HepG2 (cell line): ENCODE data around the gene ATXN7L2. TPM values are rescaled to one million over a fixed set of nuclear protein-coding genes. Genes with fewer than 3 reads are reported as not detected.

Experiments
- ASH2L ChIP-seq: fragments of 300-600, 200-600 bp; sonication (generic); IDR thresholded peaks from 2 replicates; pipeline ENCODE4 v1.7.0; 2017; ENCODE audit warnings: low read depth, mild to moderate bottlenecking, moderate library complexity, mixed read lengths, low read length; ENCODE audit not compliant: insufficient read length
- ATRX ChIP-seq: sonication (generic); formaldehyde crosslinking; IDR thresholded peaks from 2 replicates; pipeline ENCODE4 v1.4.0; 2020; ENCODE audit warnings: missing genetic modification reagents, borderline replicate concordance
- BCL3 ChIP-seq: sonication (generic); formaldehyde crosslinking; IDR thresholded peaks from 2 replicates; pipeline ENCODE4 v1.5.1; 2020; ENCODE audit warnings: mild to moderate bottlenecking, missing genetic modification reagents, moderate library complexity
- BHLHE40 ChIP-seq: IDR thresholded peaks from 2 replicates; pipeline ENCODE4 v1.6.1; 2011; ENCODE audit warnings: low read length, improper control_type of control experiment
- CAMTA2 ChIP-seq: sonication (generic); formaldehyde crosslinking; IDR thresholded peaks from 2 replicates; pipeline ENCODE4 v1.4.0; 2020; ENCODE audit warnings: mild to moderate bottlenecking, missing genetic modification reagents, borderline replicate concordance
- ELF4 ChIP-seq: sonication (generic); formaldehyde crosslinking; IDR thresholded peaks from 2 replicates; pipeline ENCODE4 v1.5.0; 2020; ENCODE audit warnings: missing genetic modification reagents, mild to moderate bottlenecking, moderate library complexity, borderline replicate concordance
- GATAD2A ChIP-seq: IDR thresholded peaks from 2 replicates; pipeline ENCODE4 v1.6.1; 2016
- HIC2 ChIP-seq: sonication (generic); formaldehyde crosslinking; IDR thresholded peaks from 2 replicates; pipeline ENCODE4 v1.9.0; 2022; ENCODE audit warnings: low read depth, missing genetic modification reagents
- HNRNPUL1 ChIP-seq: fragments of 200-400 bp; formaldehyde crosslinking; IDR thresholded peaks from 2 replicates; pipeline ENCODE4 v1.6.1; 2017; ENCODE audit warnings: low read depth, mild to moderate bottlenecking, low read length, moderate library complexity
- KAT2B ChIP-seq: fragments of 150-350 bp; IDR thresholded peaks from 2 replicates; pipeline ENCODE4 v1.6.1; 2014; ENCODE audit warnings: low read depth, low read length, borderline replicate concordance
- NFIC ChIP-seq: IDR thresholded peaks from 2 replicates; pipeline ENCODE4 v1.6.1; 2012; ENCODE audit warnings: mild to moderate bottlenecking, low read length, inconsistent platforms
- REST ChIP-seq, 2 experiments: IDR thresholded peaks; 2 replicates each; pipeline ENCODE4 v1.6.1; 2011 to 2012; ENCODE audit warnings: low read length in 2 of 2, borderline replicate concordance in 1 of 2, low read depth in 1 of 2, mild to moderate bottlenecking in 1 of 2, moderate library complexity in 1 of 2
- TFDP1 ChIP-seq: IDR thresholded peaks from 2 replicates; pipeline ENCODE4 v1.6.1; 2016; ENCODE audit warnings: missing compliant biosample characterization, missing genetic modification reagents, borderline replicate concordance
- TFE3 ChIP-seq: IDR thresholded peaks from 2 replicates; pipeline ENCODE4 v1.6.1; 2016
- U2AF1 ChIP-seq: fragments of 200-400 bp; formaldehyde crosslinking; optimal IDR thresholded peaks from 2 replicates; pipeline ENCODE3; 2017; ENCODE audit warnings: mild to moderate bottlenecking, low read depth, low read length
- ZBTB7A ChIP-seq: sonication (generic); formaldehyde crosslinking; IDR thresholded peaks from 2 replicates; pipeline ENCODE4 v1.8.0; 2022; ENCODE audit warnings: mild to moderate bottlenecking, missing genetic modification reagents
- ZNF564 ChIP-seq: sonication (generic); formaldehyde crosslinking; IDR thresholded peaks from 2 replicates; pipeline ENCODE4 v1.8.1; 2023; ENCODE audit warnings: mild to moderate bottlenecking, missing genetic modification reagents
- ZNF670 ChIP-seq: sonication (generic); formaldehyde crosslinking; IDR thresholded peaks from 2 replicates; pipeline ENCODE4 v1.8.0; 2022; ENCODE audit warnings: mild to moderate bottlenecking, missing genetic modification reagents, borderline replicate concordance
- ZNF772 ChIP-seq: sonication (generic); formaldehyde crosslinking; IDR thresholded peaks from 2 replicates; pipeline ENCODE4 v1.5.0; 2020; ENCODE audit warnings: mild to moderate bottlenecking, missing genetic modification reagents
- polyA plus RNA-seq, 8 experiments: library from polyadenylated mRNA; depleted of rRNA in 3 of 8; stranded (reverse) in 7 of 8; unstranded in 1 of 8; fragments of >200 nt; fragmentation: Illumina TruSeq in 4 of 8; extraction: Trizol in 4 of 8; gene quantifications; 2 replicates each; pipeline versions ENCODE4 v1.2.1 to v1.2.3, GENCODE V29; 2011 to 2016; ENCODE audit warnings: low read depth in 4 of 8, missing spikeins in 1 of 8, mixed read lengths in 1 of 8; ENCODE audit not compliant: insufficient read depth in 1 of 8
- total RNA-seq, 5 experiments: library from RNA; depleted of rRNA; stranded (reverse); fragments of >200 nt; fragmentation: Illumina TruSeq; extraction: Trizol; gene quantifications; 2 replicates each; pipeline ENCODE4 v1.2.3, GENCODE V29; 2016; ENCODE audit warnings: low read depth in 1 of 5

ATXN7L2 gene
- total and polyA plus RNA-seq, 2 of the 13 experiments (the other 11 are each of a cell fraction or from before 2014, with no cell fraction given): 2.7 to 2.8 TPM

- no peak for TF ChIP-seq ZNF564 (CRISPR knock-in tag)
- TF ChIP-seq KAT2B: no peak
- peak; percentile 31; the same call in 1 of the 2 replicates for TF ChIP-seq BCL3 (CRISPR knock-in tag)
- no peak for TF ChIP-seq ATRX (CRISPR knock-in tag)
- no peak for TF ChIP-seq GATAD2A (CRISPR knock-in tag)
- TF ChIP-seq ASH2L: no peak
- no peak for TF ChIP-seq HIC2
- TF ChIP-seq ELF4 (CRISPR knock-in tag): no peak
- TF ChIP-seq TFE3 (CRISPR knock-in tag): no peak
- no peak for TF ChIP-seq HNRNPUL1
- TF ChIP-seq NFIC: no peak
- no peak for TF ChIP-seq REST (IDR thresholded peaks at IDR 0.05; ENCODE audit: borderline replicate concordance in 1 of 2, low read depth in 1 of 2, low read length in 2 of 2)
- no peak for TF ChIP-seq ZNF772 (CRISPR knock-in tag)
- no peak for TF ChIP-seq U2AF1
- TF ChIP-seq TFDP1 (CRISPR knock-in tag): peak; percentile 50; the same call in 1 of the 2 replicates
- TF ChIP-seq ZBTB7A (CRISPR knock-in tag): no peak
- no peak for TF ChIP-seq CAMTA2 (CRISPR knock-in tag)
- peak; percentile 78 for TF ChIP-seq BHLHE40
- no peak for TF ChIP-seq ZNF670 (CRISPR knock-in tag)
Observed at GRCh38 chr1:109509176-109510134, 25.8 kb downstream of the ATXN7L2 start, which contains the start of gene AMIGO1 (continued).
